PC-3 (cell line): Measurements from ENCODE around the gene LHFPL3. TPM values are rescaled to one million over a fixed set of nuclear protein-coding genes. Genes with fewer than 3 reads are reported as not detected.

Experiments used
- ATAC-seq: fragments of 200-7000 bp; cut with Tn5 transposase; 2 replicates; pipeline ENCODE4 v1.9.1; 2020; ENCODE audit warnings: mild to moderate bottlenecking, moderate library complexity
- BruUV-seq: library from RNA; stranded (reverse); fragments of 400-500 nt; replicated peaks from 2 replicates; lab custom pipeline; 2021; lab: Mats Ljungman, UMichigan
- CTCF ChIA-PET: fragments of 300-600 bp; sonication (Branson Sonifier 250); formaldehyde crosslinking; loops from one replicate; lab custom pipeline; 2022; ENCODE audit warnings: antibody characterized with exemption; lab: Charles Lee
- POLR2A ChIA-PET: fragments of 300-600 bp; sonication (Branson Sonifier 250); formaldehyde crosslinking; loops from one replicate; lab custom pipeline; 2022; ENCODE audit warnings: antibody characterized with exemption; ENCODE audit not compliant: unreplicated experiment; lab: Charles Lee
- DNase-seq: peaks from one replicate; pipeline ENCODE4 v3.0.0-alpha.2; 2015
- H2AFZ ChIP-seq: fragments of 300-600 bp; sonication (generic); 2 replicates; pipeline ENCODE4 v1.6.0; 2016; ENCODE audit warnings: antibody characterized with exemption, low read length
- H3F3A ChIP-seq: fragments of 300-600 bp; sonication (generic); one replicate; pipeline ENCODE4 v1.6.0; 2017; ENCODE audit warnings: antibody characterized with exemption, low read length, control low read depth, mild to moderate bottlenecking; ENCODE audit not compliant: unreplicated experiment
- H3K27ac ChIP-seq: fragments of 300-600 bp; sonication (generic); 2 replicates; pipeline ENCODE4 v1.5.1; 2016; ENCODE audit warnings: mild to moderate bottlenecking, low read length
- H3K27me3 ChIP-seq: fragments of 300-600 bp; sonication (generic); 2 replicates; pipeline ENCODE4 v1.6.1; 2016; ENCODE audit warnings: low read length, mixed read lengths
- H3K36me3 ChIP-seq: fragments of 300-600 bp; sonication (generic); 2 replicates; pipeline ENCODE4 v1.6.1; 2016; ENCODE audit warnings: low read depth, mixed run types, low read length, mixed read lengths
- H3K4me1 ChIP-seq: fragments of 300-600 bp; sonication (generic); 2 replicates; pipeline ENCODE4 v1.5.1; 2016; ENCODE audit warnings: low read length; ENCODE audit not compliant: insufficient read depth
- H3K4me2 ChIP-seq: fragments of 300-600 bp; sonication (generic); 2 replicates; pipeline ENCODE4 v1.6.0; 2016; ENCODE audit warnings: low read length
- H3K4me3 ChIP-seq: fragments of 300-600 bp; sonication (generic); 2 replicates; pipeline ENCODE4 v1.5.1; 2016; ENCODE audit warnings: mild to moderate bottlenecking, low read length, mixed read lengths
- H3K79me2 ChIP-seq: fragments of 300-600 bp; sonication (generic); 2 replicates; pipeline ENCODE4 v1.6.1; 2017; ENCODE audit warnings: low read length, mixed read lengths
- H3K9ac ChIP-seq: fragments of 300-600 bp; sonication (generic); 2 replicates; pipeline ENCODE4 v1.6.0; 2016; ENCODE audit warnings: mild to moderate bottlenecking, low read length
- H3K9me2 ChIP-seq: fragments of 300-600 bp; sonication (generic); replicated peaks from 2 replicates; pipeline ENCODE4 v1.6.1; 2016; ENCODE audit warnings: mixed run types, low read length, mixed read lengths
- H3K9me3 ChIP-seq: fragments of 300-600 bp; sonication (generic); 2 replicates; pipeline ENCODE4 v1.6.1; 2016; ENCODE audit warnings: low read length, mixed read lengths
- H4K20me1 ChIP-seq: fragments of 300-600 bp; sonication (generic); 2 replicates; pipeline ENCODE4 v1.6.1; 2016; ENCODE audit warnings: low read length, mixed read lengths
- EZH2 ChIP-seq: fragments of 300-600 bp; sonication (generic); IDR thresholded peaks from one replicate; pipeline ENCODE4 v1.6.1; 2017; ENCODE audit warnings: antibody characterized with exemption, mild to moderate bottlenecking, low read length; ENCODE audit not compliant: unreplicated experiment
- EZH2phosphoT487 ChIP-seq: fragments of 300-600 bp; sonication (generic); IDR thresholded peaks from 2 replicates; pipeline ENCODE4 v1.6.1; 2018; ENCODE audit warnings: mild to moderate bottlenecking, antibody characterized with exemption, low read length, borderline replicate concordance
- intact Hi-C: fragments of 100-400 bp; cut with micrococcal nuclease; formaldehyde crosslinking; loops from 2 replicates; pipeline ENCODE4 v1.9.0; 2023
- total RNA-seq: library from RNA; depleted of rRNA; stranded (reverse); fragments of >200 nt; gene quantifications from 2 replicates; pipeline ENCODE4 v1.2.3, GENCODE V29; 2014; rRNA removed
- TF ChIP-seq, protein P1 (sequence below): fragments of 300-600 bp; sonication (generic); conservative IDR thresholded peaks from 2 replicates; pipeline ENCODE4 v1.5.1; 2017; ENCODE audit warnings: antibody characterized with exemption, low read depth, mild to moderate bottlenecking, low read length

LHFPL3 gene
- total RNA-seq, 1 experiment from 2014 or later: not detected

DNA sequence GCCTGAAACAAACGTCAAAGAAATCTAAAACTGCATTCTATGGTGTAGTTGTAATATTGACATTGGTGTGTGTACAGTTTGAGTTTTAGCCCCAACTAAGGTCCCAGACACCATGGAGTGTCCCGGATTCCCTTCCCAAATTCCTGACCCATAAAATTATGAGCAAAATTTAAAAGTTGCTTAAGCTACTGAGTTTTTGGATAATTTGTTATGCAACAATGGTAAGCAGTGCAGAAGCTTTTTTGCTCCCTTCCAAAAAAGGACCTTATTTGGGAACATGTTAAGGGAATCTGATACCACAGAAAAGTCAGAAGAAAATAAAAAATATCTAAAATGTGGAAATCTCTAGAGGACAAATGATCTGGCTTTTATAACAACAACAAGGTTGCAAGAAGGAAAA is 622.4 kb downstream of the LHFPL3 start:
- POLR2A ChIA-PET: no interaction called here
- TF ChIP-seq, protein P1, sequence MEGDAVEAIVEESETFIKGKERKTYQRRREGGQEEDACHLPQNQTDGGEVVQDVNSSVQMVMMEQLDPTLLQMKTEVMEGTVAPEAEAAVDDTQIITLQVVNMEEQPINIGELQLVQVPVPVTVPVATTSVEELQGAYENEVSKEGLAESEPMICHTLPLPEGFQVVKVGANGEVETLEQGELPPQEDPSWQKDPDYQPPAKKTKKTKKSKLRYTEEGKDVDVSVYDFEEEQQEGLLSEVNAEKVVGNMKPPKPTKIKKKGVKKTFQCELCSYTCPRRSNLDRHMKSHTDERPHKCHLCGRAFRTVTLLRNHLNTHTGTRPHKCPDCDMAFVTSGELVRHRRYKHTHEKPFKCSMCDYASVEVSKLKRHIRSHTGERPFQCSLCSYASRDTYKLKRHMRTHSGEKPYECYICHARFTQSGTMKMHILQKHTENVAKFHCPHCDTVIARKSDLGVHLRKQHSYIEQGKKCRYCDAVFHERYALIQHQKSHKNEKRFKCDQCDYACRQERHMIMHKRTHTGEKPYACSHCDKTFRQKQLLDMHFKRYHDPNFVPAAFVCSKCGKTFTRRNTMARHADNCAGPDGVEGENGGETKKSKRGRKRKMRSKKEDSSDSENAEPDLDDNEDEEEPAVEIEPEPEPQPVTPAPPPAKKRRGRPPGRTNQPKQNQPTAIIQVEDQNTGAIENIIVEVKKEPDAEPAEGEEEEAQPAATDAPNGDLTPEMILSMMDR: no peak
- no peak for TF ChIP-seq EZH2phosphoT487
- no peak for TF ChIP-seq EZH2
- CTCF ChIA-PET: no interaction called here

DNA sequence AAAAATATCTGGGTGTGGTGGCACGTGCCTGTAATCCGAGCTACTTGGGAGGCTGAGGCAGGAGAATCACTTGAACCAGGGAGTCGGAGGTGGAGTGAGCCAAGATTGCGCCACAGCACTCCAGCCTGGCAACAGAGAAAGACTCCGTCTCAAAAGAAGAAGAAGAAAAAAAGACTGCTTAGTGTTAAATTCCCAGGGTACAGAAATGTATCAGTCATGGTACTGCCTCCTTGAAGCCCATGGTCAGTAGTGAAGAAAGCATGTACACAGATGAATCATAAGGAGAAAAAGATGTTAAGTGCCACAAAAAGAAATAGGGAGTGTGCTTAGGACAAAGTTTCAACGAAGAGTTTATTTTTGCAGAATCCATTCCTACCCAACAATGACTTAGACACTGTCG is 623.1 kb downstream of the LHFPL3 start:
- CTCF ChIA-PET: no interaction called here
- intact Hi-C loops: no loop called here

More for the DNA sequence above, 622.4 kb downstream of the LHFPL3 start:
- Histone ChIP-seq H3K27me3 (no peaks in the 10 kb centered on the region), H2AFZ (no peak overlapping the region), H3K4me2 (no peak overlapping the region), H3K9me2 (no peaks in the 10 kb centered on the region), H3K79me2 (no peaks in the 10 kb centered on the region), H3K4me3 (no peak overlapping the region), H3F3A (no peaks in the 10 kb centered on the region), H3K27ac (no peak overlapping the region), H3K9me3 (no peaks in the 10 kb centered on the region), H3K4me1 (peaks cover 9% of the 10 kb centered on the region), H3K9ac (no peak overlapping the region), H4K20me1 (no peaks in the 10 kb centered on the region), H3K36me3 (no peaks in the 10 kb centered on the region)
- BruUV-seq: no TSS peak
- intact Hi-C loops: no loop called here
- ATAC-seq (no peak), DNase-seq (no peak)

DNA sequence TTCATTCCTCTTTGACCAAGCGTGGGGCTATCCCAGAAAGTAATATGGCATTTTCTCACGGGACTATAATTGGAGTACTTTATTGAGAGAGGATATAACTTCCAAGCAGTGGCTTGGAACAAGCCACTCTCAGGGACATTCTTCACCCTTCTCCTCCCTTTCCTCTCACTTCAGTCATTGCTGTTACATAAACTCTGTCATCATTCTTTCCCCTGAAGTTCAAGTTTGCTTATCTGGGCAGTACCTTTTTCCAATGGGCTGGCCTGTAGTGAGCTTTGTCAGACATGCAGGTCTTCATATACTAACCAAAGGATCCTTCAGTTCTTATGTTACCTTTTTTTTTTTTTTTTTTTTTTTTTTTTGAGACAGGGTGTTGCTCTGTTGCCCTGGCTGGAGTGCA is 626.9 kb downstream of the LHFPL3 start:
- no TSS peak for BruUV-seq
- CTCF ChIA-PET: no interaction called here
- TF ChIP-seq EZH2phosphoT487 (no peak), EZH2 (no peak)
- TF ChIP-seq, protein P1: no peak

More for the DNA sequence above, 623.1 kb downstream of the LHFPL3 start:
- H3K9me3 ChIP-seq: no peaks in the 10 kb centered on the region
- H3K36me3 ChIP-seq: no peaks in the 10 kb centered on the region
- H3K27ac ChIP-seq: no peak overlapping the region
- no peak for ATAC-seq
- no peak for TF ChIP-seq EZH2phosphoT487
- TF ChIP-seq EZH2: no peak
- TF ChIP-seq, protein P1: no peak
- no peak for DNase-seq
- POLR2A ChIA-PET: no interaction called here
- no peak overlapping the region for H3K9ac ChIP-seq
- H3K4me3 ChIP-seq: no peak overlapping the region
- H4K20me1 ChIP-seq: no peaks in the 10 kb centered on the region
- no peak overlapping the region for H2AFZ ChIP-seq
- H3K79me2 ChIP-seq: no peaks in the 10 kb centered on the region
- H3K9me2 ChIP-seq: no peaks in the 10 kb centered on the region
- H3K27me3 ChIP-seq: no peaks in the 10 kb centered on the region
- no TSS peak for BruUV-seq
- H3K4me2 ChIP-seq: no peak overlapping the region
- H3F3A ChIP-seq: no peaks in the 10 kb centered on the region
- peaks cover 6% of the 10 kb centered on the region for H3K4me1 ChIP-seq

More for the DNA sequence above, 626.9 kb downstream of the LHFPL3 start:
- H3K79me2 ChIP-seq: no peaks in the 10 kb centered on the region
- H3K9me3 ChIP-seq: no peaks in the 10 kb centered on the region
- no peaks in the 10 kb centered on the region for H3K9me2 ChIP-seq
- H4K20me1 ChIP-seq: no peaks in the 10 kb centered on the region
- no peaks in the 10 kb centered on the region for H3K27me3 ChIP-seq
- intact Hi-C loops: no loop called here
- H3K4me1 ChIP-seq: peaks cover 14% of the 10 kb centered on the region
- H3F3A ChIP-seq: no peaks in the 10 kb centered on the region
- H2AFZ ChIP-seq: no peak overlapping the region
- H3K27ac ChIP-seq: 0 out of 2 replicates have a peak overlapping the region, but pooled peaks have one; percentile 7
- H3K9ac ChIP-seq: no peak overlapping the region
- H3K4me3 ChIP-seq: no peak overlapping the region
- no peak for ATAC-seq
- no peak overlapping the region for H3K4me2 ChIP-seq
- POLR2A ChIA-PET: no interaction called here
- H3K36me3 ChIP-seq: no peaks in the 10 kb centered on the region
- no peak for DNase-seq

Other genes with a start within 250 kb of the LHFPL3 start
- 21.7 and 34.5 TPM in 2 replicates for gene ORC5, start 120.6 kb upstream of the LHFPL3 start, total RNA-seq